Thyroid gland (tissue), 4 donors: ENCODE data around the gene SLC24A4. TPM values are rescaled to one million over a fixed set of nuclear protein-coding genes. Genes with fewer than 3 reads are reported as not detected.

ENCODE experiments used
- DNase-seq, 2 donors: peaks; one replicate each; pipeline ENCODE4 v3.0.0-alpha.2; 2019
- H3K27ac ChIP-seq, 3 donors: fragments of 200-600 bp; sonication (generic); 1 replicate in 2 of 3; 2 replicates in 1 of 3; pipeline ENCODE4 v1.5.1; 2016 to 2019; ENCODE audit warnings: mild to moderate bottlenecking in 1 of 3, moderate library complexity in 1 of 3
- H3K27me3 ChIP-seq: fragments of 200-600 bp; sonication (generic); one replicate; pipeline ENCODE4 v1.5.1; 2019
- H3K36me3 ChIP-seq, 2 donors: fragments of 200-600 bp; sonication (generic); one replicate each; pipeline ENCODE4 v1.5.1; 2016 to 2019
- H3K4me1 ChIP-seq, 2 donors: fragments of 200-600 bp; sonication (generic); one replicate each; pipeline ENCODE4 v1.5.1; 2017 to 2019
- H3K4me3 ChIP-seq, 3 donors: fragments of 200-600 bp; sonication (generic); replicated peaks in 1 of 3; 1 replicate in 2 of 3; 2 replicates in 1 of 3; pipeline ENCODE4 v1.5.1; 2016; ENCODE audit warnings: mild to moderate bottlenecking in 1 of 3
- H3K9me3 ChIP-seq: fragments of 200-600 bp; sonication (generic); one replicate; pipeline ENCODE4 v1.5.1; 2017
- CTCF ChIP-seq, 6 experiments: fragments of 200-600 bp in 3 of 6; fragments of 450-650 bp in 3 of 6; sonication (generic) in 3 of 6; IDR thresholded peaks; one replicate each; pipeline ENCODE4 v1.5.1; 2016 to 2019; ENCODE audit warnings: antibody characterized with exemption in 6 of 6, mild to moderate bottlenecking in 2 of 6, inconsistent platforms in 1 of 6, moderate library complexity in 1 of 6
- POLR2A ChIP-seq, 2 donors: fragments of 450-650 bp; IDR thresholded peaks; one replicate each; pipeline ENCODE4 v1.6.1; 2017; ENCODE audit warnings: antibody characterized with exemption in 2 of 2, mild to moderate bottlenecking in 2 of 2, moderate library complexity in 1 of 2
- WGBS, 2 donors: methylation state at CpG; one replicate each; pipeline ENCODE4 v1.1.5; 2017; 5-methylcytosine and 5-hydroxymethylcytosine counted together
- intact Hi-C: fragments of 100-400 bp; cut with DNase I; formaldehyde crosslinking; loops from one replicate; pipeline ENCODE4 v1.15.1; 2023
- total RNA-seq, 4 donors: library from RNA; depleted of rRNA; stranded (reverse); fragments of >200 nt; gene quantifications; one replicate each; pipeline ENCODE4 v1.2.3, GENCODE V29; 2016

Gene SLC24A4
- total RNA-seq, 4 donors from 2014 or later, result 0.05 to 0.46 (median 0.19) TPM

- intact Hi-C loops, result no loop called here
- TF ChIP-seq CTCF (IDR thresholded peaks at IDR 0.05) (no peak), POLR2A (IDR thresholded peaks at IDR 0.05) (no peak)
- Histone ChIP-seq H3K27ac (no peak overlapping the region), H3K4me1 (no peaks in the 10 kb centered on the region), H3K36me3 (no peaks in the 10 kb centered on the region), H3K9me3 (no peaks in the 10 kb centered on the region), H3K27me3 (no peaks in the 10 kb centered on the region), H3K4me3 (no peak overlapping the region)
- WGBS, 2 donors, result 35 to 43% methylated on average over 1 of the region's 1 CpG
- no peak for DNase-seq
Observed at GRCh38 chr14:92481386-92481785, 158.4 kb downstream of the SLC24A4 start.

- H3K4me3 ChIP-seq, result no peak overlapping the region
- 55 to 67% methylated on average over 1 of the region's 1 CpG for WGBS, 2 donors
- no peak for TF ChIP-seq POLR2A (IDR thresholded peaks at IDR 0.05)
- H3K4me1 ChIP-seq, result no peaks in the 10 kb centered on the region
- intact Hi-C loops, result no loop called here
- no peaks in the 10 kb centered on the region for H3K27me3 ChIP-seq
- H3K36me3 ChIP-seq, result no peaks in the 10 kb centered on the region
- no peaks in the 10 kb centered on the region for H3K9me3 ChIP-seq
- H3K27ac ChIP-seq, result no peak overlapping the region
- DNase-seq, result no peak
Observed at GRCh38 chr14:92481811-92482555, 159.0 kb downstream of the SLC24A4 start.

GRCh38 chr14:92482621-92483319 is 159.8 kb downstream of the SLC24A4 start:
- Histone ChIP-seq H3K9me3 (no peaks in the 10 kb centered on the region), H3K27me3 (no peaks in the 10 kb centered on the region), H3K36me3 (no peaks in the 10 kb centered on the region), H3K27ac (no peak overlapping the region), H3K4me1 (no peaks in the 10 kb centered on the region), H3K4me3 (no peak overlapping the region)
- 91 to 97% methylated on average over 9 of the region's 9 CpGs for WGBS, 2 donors
- DNase-seq, result no peak
- intact Hi-C loops, result no loop called here
- TF ChIP-seq POLR2A (IDR thresholded peaks at IDR 0.05) (no peak), CTCF (IDR thresholded peaks at IDR 0.05) (no peak)

- intact Hi-C loops, result no loop called here
- DNase-seq, result no peak
- TF ChIP-seq POLR2A (IDR thresholded peaks at IDR 0.05), result no peak
- TF ChIP-seq CTCF (IDR thresholded peaks at IDR 0.05), result no peak
- Histone ChIP-seq H3K27ac (no peak overlapping the region), H3K36me3 (no peaks in the 10 kb centered on the region), H3K9me3 (no peaks in the 10 kb centered on the region), H3K27me3 (no peaks in the 10 kb centered on the region), H3K4me1 (no peaks in the 10 kb centered on the region), H3K4me3 (no peak overlapping the region)
- WGBS, 2 donors, result 87 to 90% methylated on average over 7 of the region's 7 CpGs
Observed at GRCh38 chr14:92484132-92484823, 161.3 kb downstream of the SLC24A4 start.

- Histone ChIP-seq H3K9me3 (no peaks in the 10 kb centered on the region), H3K27me3 (no peaks in the 10 kb centered on the region), H3K4me3 (no peak overlapping the region), H3K27ac (no peak overlapping the region), H3K4me1 (no peaks in the 10 kb centered on the region), H3K36me3 (no peaks in the 10 kb centered on the region)
- intact Hi-C loops, result no loop called here
- TF ChIP-seq POLR2A (IDR thresholded peaks at IDR 0.05) (no peak), CTCF (IDR thresholded peaks at IDR 0.05) (no peak)
- 82 to 85% methylated on average over 4 of the region's 4 CpGs for WGBS, 2 donors
- no peak for DNase-seq
Observed at GRCh38 chr14:92486881-92487280, 163.9 kb downstream of the SLC24A4 start.
